Right lobe of liver (tissue), 6 donors: ENCODE results near the gene PTK7. TPM values are rescaled to one million over a fixed set of nuclear protein-coding genes. Genes with fewer than 3 reads are reported as not detected.
A peak's percentile ranks its signal among the peaks of the same experiment; 100 is the strongest.

Source experiments
- ATAC-seq, 4 donors: fragments of 200-7000 bp; cut with Tn5 transposase; one replicate each; pipeline ENCODE4 v1.9.1; 2020; ENCODE audit warnings: mild to moderate bottlenecking in 4 of 4, moderate library complexity in 4 of 4
- DNase-seq, 3 donors: peaks; one replicate each; pipeline ENCODE4 v3.0.0-alpha.2; 2020
- H3K27ac ChIP-seq, 3 donors: fragments of 200-600 bp; one replicate each; pipeline ENCODE4 v1.8.0; 2022
- H3K27me3 ChIP-seq, 2 donors: fragments of 200-600 bp; one replicate each; pipeline ENCODE4 v1.8.0; 2022
- H3K36me3 ChIP-seq, 4 donors: fragments of 200-600 bp; sonication (generic) in 1 of 4; one replicate each; pipeline versions ENCODE4 v1.5.1 to v1.8.0; 2017 to 2022; ENCODE audit warnings: control low read depth in 1 of 4
- H3K4me1 ChIP-seq, 4 donors: fragments of 200-600 bp; sonication (generic) in 1 of 4; one replicate each; pipeline versions ENCODE4 v1.5.1 to v1.8.0; 2017 to 2022; ENCODE audit warnings: control low read depth in 1 of 4
- H3K4me3 ChIP-seq, 3 donors: fragments of 200-600 bp; one replicate each; pipeline ENCODE4 v1.8.0; 2022
- H3K9me3 ChIP-seq, 4 donors: fragments of 200-600 bp; sonication (generic) in 1 of 4; one replicate each; pipeline versions ENCODE4 v1.5.1 to v1.8.0; 2017 to 2022; ENCODE audit warnings: control low read depth in 1 of 4
- CTCF ChIP-seq, 4 donors: fragments of 200-600 bp in 3 of 4; fragments of 450-650 bp in 1 of 4; IDR thresholded peaks; one replicate each; pipeline versions ENCODE4 v1.5.1 to v1.8.0; 2016 to 2022; ENCODE audit warnings: antibody characterized with exemption in 4 of 4, mild to moderate bottlenecking in 2 of 4
- POLR2A ChIP-seq: fragments of 450-650 bp; IDR thresholded peaks from one replicate; pipeline ENCODE4 v1.6.1; 2017; ENCODE audit warnings: antibody characterized with exemption, mild to moderate bottlenecking
- WGBS: methylation state at CpG from one replicate; pipeline ENCODE4 v1.1.6; 2018; ENCODE audit warnings: low coverage, low lambda C conversion rate; ENCODE audit not compliant: insufficient coverage; ENCODE audit errors: missing lambda C conversion rate; 5-methylcytosine and 5-hydroxymethylcytosine counted together
- intact Hi-C, 2 donors: fragments of 100-400 bp; cut with DNase I; formaldehyde crosslinking; loops; one replicate each; pipeline versions ENCODE4 v1.11.2 to v1.14.1; 2022
- total RNA-seq, 6 experiments: library from RNA; depleted of rRNA in 2 of 6; stranded (reverse); fragments of >200 nt in 2 of 6; fragmentation: NEBNext Ultra II Directional in 3 of 6; extraction: Animal tissue kit (Norgen Biotek cat#: 25700) in 3 of 6; gene quantifications; one replicate each; pipeline versions ENCODE4 v1.1.0 to v1.2.4, GENCODE V29; 2016 to 2023
- donor health status: DM: no; HTN: yes; CAD: no.
- donor health status: DM: no; HTN: no; CAD: no.
- donor health status: DM: no; HTN: no; CAD: no.
- donor health status: DM: no; HTN: yes; CAD: no.
- donor health status: DM: no; HTN: yes; CAD: no.

PTK7 gene
- total RNA-seq, 6 experiments from 2014 or later: 0.55 to 1.8 (median 0.99) TPM

GRCh38 chr6:43125119-43125518 lies 49.0 kb downstream of the PTK7 start:
- 75% methylated on average over 1 of the region's 6 CpGs for WGBS
- no peak for DNase-seq
- Histone ChIP-seq H3K27ac (no peak overlapping the region), H3K27me3 (no peaks in the 10 kb centered on the region), H3K4me1 (no peaks in the 10 kb centered on the region), H3K36me3 (no peaks in the 10 kb centered on the region), H3K4me3 (no peak overlapping the region), H3K9me3 (no peaks in the 10 kb centered on the region)
- intact Hi-C loops: loop anchor here in 1 of 2 donors (10.0 kb wide), 1 partner anchor 220 kb away; no protein-coding TSS in a partner anchor
- no peak for ATAC-seq
- TF ChIP-seq POLR2A (no peak), CTCF (IDR thresholded peaks at IDR 0.05) (no peak)

- no peaks in the 10 kb centered on the region for H3K36me3 ChIP-seq
- intact Hi-C loops: loop anchor here in 1 of 2 donors (10.0 kb wide), 1 partner anchor 221 kb away; no protein-coding TSS in a partner anchor
- ATAC-seq (no peak), DNase-seq (no peak)
- H3K4me3 ChIP-seq: no peak overlapping the region
- no peaks in the 10 kb centered on the region for H3K27me3 ChIP-seq
- TF ChIP-seq POLR2A (no peak), CTCF (IDR thresholded peaks at IDR 0.05) (no peak)
- no peak overlapping the region for H3K27ac ChIP-seq
- 100% methylated on average over 1 of the region's 1 CpG for WGBS
- no peaks in the 10 kb centered on the region for H3K9me3 ChIP-seq
- no peaks in the 10 kb centered on the region for H3K4me1 ChIP-seq
Measured at GRCh38 chr6:43125555-43125954, 49.4 kb downstream of the PTK7 start.

- Histone ChIP-seq H3K27me3 (no peaks in the 10 kb centered on the region), H3K27ac (no peak overlapping the region), H3K36me3 (no peaks in the 10 kb centered on the region), H3K4me1 (no peaks in the 10 kb centered on the region), H3K4me3 (no peak overlapping the region), H3K9me3 (no peaks in the 10 kb centered on the region)
- TF ChIP-seq CTCF (IDR thresholded peaks at IDR 0.05) (no peak), POLR2A (no peak)
- intact Hi-C loops: loop anchor here in 1 of 2 donors (10.0 kb wide), 1 partner anchor 222 kb away; no protein-coding TSS in a partner anchor
- ATAC-seq (peak in 2 of 4 donors; percentile 55 to 79), DNase-seq (peak in 1 of 3 donors; percentile 44)
- 63% methylated on average over 6 of the region's 12 CpGs for WGBS
Measured at GRCh38 chr6:43127180-43127579, 51.1 kb downstream of the PTK7 start.

- H3K27ac ChIP-seq: no peak overlapping the region
- intact Hi-C loops: loop anchor here in 1 of 2 donors (10.0 kb wide), 1 partner anchor 223 kb away; no protein-coding TSS in a partner anchor
- no peak for ATAC-seq
- no peaks in the 10 kb centered on the region for H3K4me1 ChIP-seq
- no peak overlapping the region for H3K4me3 ChIP-seq
- TF ChIP-seq POLR2A (no peak), CTCF (IDR thresholded peaks at IDR 0.05) (no peak)
- no peaks in the 10 kb centered on the region for H3K36me3 ChIP-seq
- no peaks in the 10 kb centered on the region for H3K9me3 ChIP-seq
- 51% methylated on average over 4 of the region's 11 CpGs for WGBS
- no peaks in the 10 kb centered on the region for H3K27me3 ChIP-seq
- DNase-seq: no peak
Measured at GRCh38 chr6:43127877-43128276, 51.8 kb downstream of the PTK7 start.
